Coronary artery (tissue), 2 donors: ENCODE results near the gene MZF1.
A peak's percentile ranks its signal among the peaks of the same experiment; 100 is the strongest.

Experiments used
- DNase-seq: peaks from one replicate; pipeline ENCODE4 v3.0.0-alpha.2; 2017; ENCODE audit warnings: low spot score
- H3K27ac ChIP-seq, 2 donors: fragments of 200-600 bp; sonication (generic); one replicate each; pipeline ENCODE4 v1.5.1; 2016 to 2019
- H3K4me3 ChIP-seq: fragments of 200-600 bp; sonication (generic); 2 replicates; pipeline ENCODE4 v1.5.1; 2016; ENCODE audit warnings: mild to moderate bottlenecking, moderate library complexity
- TF ChIP-seq, protein P1 (sequence below): fragments of 200-600 bp; sonication (generic); IDR thresholded peaks from one replicate; pipeline ENCODE4 v1.5.1; 2019; ENCODE audit warnings: antibody characterized with exemption

MZF1 gene

GRCh38 chr19:58551577-58552471 lies 21.3 kb downstream of the MZF1 start:
- Histone ChIP-seq H3K27ac (no peak overlapping the region), H3K4me3 (no peak overlapping the region)
- TF ChIP-seq, protein P1, sequence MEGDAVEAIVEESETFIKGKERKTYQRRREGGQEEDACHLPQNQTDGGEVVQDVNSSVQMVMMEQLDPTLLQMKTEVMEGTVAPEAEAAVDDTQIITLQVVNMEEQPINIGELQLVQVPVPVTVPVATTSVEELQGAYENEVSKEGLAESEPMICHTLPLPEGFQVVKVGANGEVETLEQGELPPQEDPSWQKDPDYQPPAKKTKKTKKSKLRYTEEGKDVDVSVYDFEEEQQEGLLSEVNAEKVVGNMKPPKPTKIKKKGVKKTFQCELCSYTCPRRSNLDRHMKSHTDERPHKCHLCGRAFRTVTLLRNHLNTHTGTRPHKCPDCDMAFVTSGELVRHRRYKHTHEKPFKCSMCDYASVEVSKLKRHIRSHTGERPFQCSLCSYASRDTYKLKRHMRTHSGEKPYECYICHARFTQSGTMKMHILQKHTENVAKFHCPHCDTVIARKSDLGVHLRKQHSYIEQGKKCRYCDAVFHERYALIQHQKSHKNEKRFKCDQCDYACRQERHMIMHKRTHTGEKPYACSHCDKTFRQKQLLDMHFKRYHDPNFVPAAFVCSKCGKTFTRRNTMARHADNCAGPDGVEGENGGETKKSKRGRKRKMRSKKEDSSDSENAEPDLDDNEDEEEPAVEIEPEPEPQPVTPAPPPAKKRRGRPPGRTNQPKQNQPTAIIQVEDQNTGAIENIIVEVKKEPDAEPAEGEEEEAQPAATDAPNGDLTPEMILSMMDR = no peak
- DNase-seq = no peak

GRCh38 chr19:58551123-58551497 lies 22.0 kb downstream of the MZF1 start:
- Histone ChIP-seq H3K4me3 (no peak overlapping the region), H3K27ac (no peak overlapping the region)
- TF ChIP-seq, protein P1 = no peak
- no peak for DNase-seq

- TF ChIP-seq, protein P1 = no peak
- H3K4me3 ChIP-seq = no peak overlapping the region
- peak; percentile 70 for DNase-seq
- no peak overlapping the region for H3K27ac ChIP-seq
Measured at GRCh38 chr19:58550362-58551122, 22.6 kb downstream of the MZF1 start.

GRCh38 chr19:58549664-58550361 lies 23.3 kb downstream of the MZF1 start:
- TF ChIP-seq, protein P1 = no peak
- H3K4me3 ChIP-seq = no peak overlapping the region
- no peak for DNase-seq
- no peak overlapping the region for H3K27ac ChIP-seq

- DNase-seq = no peak
- Histone ChIP-seq H3K27ac (no peak overlapping the region), H3K4me3 (no peak overlapping the region)
- TF ChIP-seq, protein P1 = no peak
Measured at GRCh38 chr19:58548859-58549663, 24.1 kb downstream of the MZF1 start.
